ENCODE results near the gene CNTN2.

DNA sequence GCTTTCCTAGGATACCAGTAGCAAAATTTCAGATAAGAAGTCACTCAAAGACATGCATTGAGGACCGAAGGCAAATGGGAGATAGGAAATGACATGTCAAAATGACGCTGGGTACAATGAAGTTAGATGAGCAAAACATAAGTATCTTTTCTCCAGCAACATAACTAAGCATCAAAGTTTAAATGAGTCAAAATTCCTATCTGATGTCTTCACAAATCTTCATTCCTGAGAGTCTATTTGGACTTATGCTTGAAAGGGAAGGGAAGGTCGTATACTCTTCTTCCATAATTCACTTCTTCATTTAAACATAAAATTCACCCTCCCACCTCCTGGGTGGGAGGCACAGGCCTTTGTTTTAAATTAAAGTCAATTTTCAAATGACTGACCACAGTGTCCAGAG is 45.3 kb downstream of the CNTN2 start:
- TF ChIP-seq CTCF (IDR thresholded peaks at IDR 0.05) (no peak), POLR2A (IDR thresholded peaks at IDR 0.05) (no peak)
